ENCODE data around the gene EXOC3L2. TPM values are rescaled to one million over a fixed set of nuclear protein-coding genes. Genes with fewer than 3 reads are reported as not detected.
"Not testable (repeated sequence)": the region's sequence is repeated elsewhere in the genome, so short reads cannot be mapped to it uniquely, and the experiment has no call there.

Gene EXOC3L2
- not detected in 2 replicates for total RNA-seq (2014; rRNA removed; shearing (Covaris generic))
- not detected in 2 replicates for polyA plus RNA-seq (2014; cell fraction: nucleus; rRNA removed)

DNA sequence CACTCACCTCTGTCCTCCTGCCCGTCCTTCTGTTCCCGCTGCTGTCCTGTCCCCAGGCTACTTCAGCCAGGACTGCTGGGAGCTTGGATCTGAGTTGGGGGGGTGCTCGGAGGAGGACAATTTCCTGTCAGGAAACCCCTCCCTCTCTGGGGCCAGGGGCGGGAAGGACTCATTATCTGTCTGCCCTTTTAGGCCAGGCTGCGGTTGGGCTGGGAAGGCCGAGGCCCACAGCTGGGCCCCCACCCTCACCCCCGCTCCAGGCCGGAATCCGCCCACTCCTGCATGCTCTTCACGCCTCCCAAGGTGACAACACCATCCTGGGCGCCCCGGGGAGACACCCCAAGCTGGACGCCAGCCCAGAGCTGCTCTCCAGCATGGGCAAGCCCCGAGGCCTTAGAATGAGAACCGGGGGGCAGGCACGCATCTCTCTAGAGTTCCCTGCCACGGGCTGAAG lies at the start of gene EXOC3L2:
EXOC3L2 (minus strand) TSS at position 74 of the 454 bp plus-strand sequence. CDS start 6,362 bp downstream, outside the sequence.
- no peak for DNase-seq (ENCODE audit: extremely low read depth, low read depth)

GRCh38 chr19:45294291-45295029 lies 49.3 kb upstream of the EXOC3L2 start:
- no peak for DNase-seq (ENCODE audit: extremely low read depth, low read depth)

GRCh38 chr19:45293682-45294081 lies 48.5 kb upstream of the EXOC3L2 start:
- no peak for DNase-seq (ENCODE audit: extremely low read depth, low read depth)

DNA sequence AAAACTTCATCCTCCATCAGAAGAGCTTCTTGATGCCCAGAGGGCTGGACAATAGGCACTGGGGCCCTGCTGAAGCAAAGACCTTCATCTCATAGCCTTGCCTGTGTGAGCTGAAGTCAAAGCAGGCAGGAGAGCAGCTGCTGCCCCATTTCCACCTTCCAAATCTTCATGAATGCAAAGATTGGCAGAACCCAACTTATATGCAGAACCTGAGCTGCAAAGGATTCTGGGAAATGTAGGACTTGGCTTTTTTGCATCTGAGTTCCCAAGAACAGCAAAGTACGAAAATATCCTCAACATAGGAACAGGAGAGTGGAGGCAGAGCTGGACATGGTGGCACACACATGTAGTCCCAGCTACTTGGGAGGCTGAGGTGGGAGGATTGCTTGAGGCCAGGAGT lies 46.6 kb upstream of the EXOC3L2 start:
- DNase-seq (ENCODE audit: extremely low read depth, low read depth) = no peak

- DNase-seq (ENCODE audit: extremely low read depth, low read depth) = no peak
Observed at GRCh38 chr19:45290381-45290931, 45.2 kb upstream of the EXOC3L2 start.

GRCh38 chr19:45283443-45284033 lies 38.3 kb upstream of the EXOC3L2 start:
- no peak for DNase-seq (ENCODE audit: extremely low read depth, low read depth)

DNA sequence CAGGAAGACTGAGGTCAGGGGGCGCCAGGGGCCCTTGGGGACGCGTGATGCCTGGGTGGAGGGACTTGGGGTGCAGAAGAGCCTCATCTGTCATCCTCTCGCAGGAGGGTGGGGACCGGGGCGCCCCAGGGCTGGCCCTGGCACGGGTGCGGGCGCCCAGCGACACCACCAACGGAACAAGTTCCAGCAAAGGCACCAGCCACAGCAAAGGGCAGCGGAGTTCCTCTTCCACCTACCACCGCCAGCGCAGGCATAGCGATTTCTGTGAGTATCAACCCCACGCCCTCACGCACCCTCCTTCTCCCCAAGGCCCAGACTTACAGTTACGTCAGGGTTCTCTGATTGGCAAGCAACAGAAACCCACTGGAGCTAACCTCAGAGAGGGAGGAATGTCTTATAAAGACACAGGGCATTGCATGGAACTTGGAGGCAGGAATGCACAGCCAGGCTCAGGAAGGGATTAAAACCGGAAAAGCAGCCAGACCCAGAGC lies 35.3 kb upstream of the EXOC3L2 start:
- DNase-seq (ENCODE audit: extremely low read depth, low read depth) = no peak

DNA sequence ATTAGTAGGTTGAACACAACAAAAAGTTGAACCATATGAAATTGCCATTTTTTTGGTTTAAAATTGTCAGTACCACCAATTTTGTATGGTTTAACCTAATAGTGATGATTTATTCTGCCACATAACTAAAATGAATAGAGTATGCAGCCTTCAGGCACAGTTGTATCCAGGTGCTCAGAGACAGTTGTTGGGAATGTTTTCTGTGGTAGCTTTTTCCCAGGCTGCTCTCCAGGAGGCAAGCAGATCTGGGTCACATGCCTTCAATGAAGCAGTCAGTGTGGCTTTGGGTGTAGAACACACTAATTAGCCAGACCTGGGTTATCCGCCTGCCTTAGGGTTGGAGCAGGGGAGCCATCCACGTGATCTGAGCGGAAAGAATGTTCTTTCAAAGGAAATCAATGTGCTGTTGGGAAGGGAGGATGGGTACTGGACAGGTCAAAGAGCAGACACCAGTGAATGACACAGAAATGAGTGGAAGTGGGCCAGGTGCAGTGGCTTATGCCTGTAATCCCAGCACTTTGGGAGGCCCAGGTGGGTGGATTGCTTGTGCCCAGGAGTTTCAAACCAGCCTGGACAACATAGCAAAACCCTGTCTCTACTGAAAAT lies 34.5 kb upstream of the EXOC3L2 start:
- DNase-seq (ENCODE audit: extremely low read depth, low read depth) = no peak

- DNase-seq (ENCODE audit: extremely low read depth, low read depth) = no peak
Observed at GRCh38 chr19:45278087-45278486, 32.9 kb upstream of the EXOC3L2 start.

DNA sequence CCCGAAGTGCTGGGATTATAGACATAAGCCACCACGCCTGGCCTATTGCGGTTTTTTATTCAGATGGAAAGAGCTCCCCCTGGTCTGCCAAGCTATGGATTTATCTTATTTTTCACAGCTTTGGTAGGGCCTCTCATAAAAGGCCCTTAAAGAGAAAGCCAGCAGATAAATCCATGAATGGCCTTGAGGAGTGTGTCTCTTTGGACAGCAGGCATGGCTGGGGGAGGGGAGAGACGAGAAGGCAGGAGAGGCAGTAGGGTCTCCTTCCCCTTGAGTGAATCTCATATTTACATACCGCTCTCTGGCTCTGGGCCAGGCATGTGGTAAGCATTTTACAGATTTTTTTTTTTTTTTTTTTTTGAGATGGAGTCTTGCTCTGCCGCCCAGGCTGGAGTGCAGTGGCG lies 31.1 kb upstream of the EXOC3L2 start:
- DNase-seq (ENCODE audit: extremely low read depth, low read depth) = no peak

- DNase-seq (ENCODE audit: extremely low read depth, low read depth) = no peak
Observed at GRCh38 chr19:45275370-45275971, 30.3 kb upstream of the EXOC3L2 start.

- no peak for DNase-seq (ENCODE audit: extremely low read depth, low read depth)
Observed at GRCh38 chr19:45273521-45273855, 28.3 kb upstream of the EXOC3L2 start.

- DNase-seq (ENCODE audit: extremely low read depth, low read depth) = no peak
Observed at GRCh38 chr19:45271735-45272108, 26.5 kb upstream of the EXOC3L2 start.

DNA sequence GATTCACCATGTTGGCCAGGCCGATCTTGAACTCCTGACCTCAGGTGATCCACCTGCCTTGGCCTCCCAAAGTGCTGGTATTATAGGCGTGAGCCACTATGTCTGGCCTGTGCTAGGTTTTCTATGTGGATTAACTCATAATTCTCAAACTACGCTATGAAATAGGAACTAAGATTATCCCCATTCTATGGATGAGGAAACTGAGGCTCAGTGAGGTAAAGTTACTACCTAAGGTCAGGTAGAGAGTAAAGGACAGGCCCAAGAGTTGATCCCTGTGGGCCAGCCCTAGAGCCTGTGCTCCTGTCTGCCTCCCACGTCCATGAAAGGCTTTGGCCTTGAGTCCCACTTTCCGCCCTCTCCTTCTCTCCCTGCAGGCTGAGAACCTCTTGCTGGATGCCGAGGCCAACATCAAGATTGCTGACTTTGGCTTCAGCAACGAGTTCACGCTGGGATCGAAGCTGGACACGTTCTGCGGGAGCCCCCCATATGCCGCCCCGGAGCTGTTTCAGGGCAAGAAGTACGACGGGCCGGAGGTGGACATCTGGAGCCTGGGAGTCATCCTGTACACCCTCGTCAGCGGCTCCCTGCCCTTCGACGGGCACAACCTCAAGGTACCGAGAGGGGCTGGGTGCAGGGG lies 26.0 kb upstream of the EXOC3L2 start:
- no peak for DNase-seq (ENCODE audit: extremely low read depth, low read depth)

GRCh38 chr19:45269939-45270338 lies 24.7 kb upstream of the EXOC3L2 start:
- not testable (repeated sequence) for DNase-seq (ENCODE audit: extremely low read depth, low read depth)

DNA sequence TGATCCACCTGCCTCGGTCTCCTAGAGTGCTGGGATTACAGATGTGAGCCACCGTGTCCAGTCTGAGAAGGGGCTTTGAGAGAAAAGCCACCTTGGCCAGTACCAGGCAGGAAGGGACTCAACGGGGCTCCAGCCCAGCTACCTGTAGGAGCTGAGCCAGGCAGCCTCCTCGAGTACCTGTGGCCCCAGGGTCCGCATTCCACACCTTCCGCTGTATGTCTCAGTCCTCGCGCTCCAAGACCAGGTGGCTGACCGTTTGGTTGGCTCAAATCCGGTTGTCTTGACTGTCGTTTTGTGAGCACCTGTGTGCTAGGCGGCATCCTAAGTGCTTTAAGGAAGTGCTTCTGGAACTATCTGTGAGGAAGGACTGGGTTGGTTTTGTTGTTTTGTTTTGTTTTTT lies 22.1 kb upstream of the EXOC3L2 start:
- no peak for DNase-seq (ENCODE audit: extremely low read depth, low read depth)

DNA sequence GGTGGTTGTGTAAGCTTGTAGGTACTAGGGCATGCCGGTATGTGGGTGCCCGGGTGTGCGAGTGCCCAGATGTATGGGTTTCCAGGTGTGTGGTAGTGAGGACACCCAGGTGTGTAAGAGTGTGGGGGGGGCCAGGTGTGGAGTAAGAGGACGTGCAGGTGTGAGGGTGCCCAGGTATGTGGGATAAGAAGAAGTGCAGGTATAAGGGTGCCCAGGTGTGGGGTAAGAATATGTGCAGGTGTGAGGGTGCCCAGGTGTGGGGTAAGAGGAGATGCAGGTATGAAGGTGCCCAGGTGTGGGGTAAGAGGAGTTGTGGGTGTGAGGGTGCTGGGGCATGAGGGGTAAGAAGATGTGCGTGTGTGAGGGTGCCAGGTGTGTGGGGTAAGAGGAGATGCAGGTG lies 20.2 kb upstream of the EXOC3L2 start:
- DNase-seq (ENCODE audit: extremely low read depth, low read depth) = no peak

- no peak for DNase-seq (ENCODE audit: extremely low read depth, low read depth)
Observed at GRCh38 chr19:45264781-45265317, 19.6 kb upstream of the EXOC3L2 start.

- no peak for DNase-seq (ENCODE audit: extremely low read depth, low read depth)
Observed at GRCh38 chr19:45263013-45263412, 17.8 kb upstream of the EXOC3L2 start.

- DNase-seq (ENCODE audit: extremely low read depth, low read depth) = no peak
Observed at GRCh38 chr19:45262570-45262969, 17.4 kb upstream of the EXOC3L2 start.

All from NCI-H460 (cell line).